HL-60/S4 (cell line): ENCODE measurements around the gene CTNNB1.
"Not testable (repeated sequence)": the region's sequence is repeated elsewhere in the genome, so short reads cannot be mapped to it uniquely, and the experiment has no call there.

ENCODE experiments used
- in situ Hi-C: fragments of 300-500 bp; cut with MboI; formaldehyde crosslinking; loops from 2 replicates; pipeline ENCODE4 v1.14.3; 2022; ENCODE audit warnings: low sequenced_read_pairs

The CTNNB1 gene

DNA sequence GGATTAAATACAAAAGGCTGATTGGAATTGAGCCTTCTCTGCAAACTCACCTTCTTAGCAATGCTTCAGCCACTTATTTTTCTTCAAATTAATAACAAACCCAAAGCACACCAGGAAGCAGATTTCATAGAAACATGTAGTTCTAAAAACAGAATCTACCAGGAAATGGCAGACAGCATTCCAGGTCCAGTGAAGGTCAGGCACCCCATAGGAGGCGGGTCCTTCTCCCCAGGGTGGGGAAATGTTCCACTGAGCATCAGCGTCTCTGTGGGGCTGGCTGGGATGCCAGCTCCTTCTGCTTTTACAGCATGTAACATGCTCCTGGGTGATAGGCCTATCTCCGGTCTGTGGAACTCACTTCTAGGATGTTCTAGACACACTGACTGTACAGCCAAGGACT lies 49.2 kb downstream of the CTNNB1 start:
- in situ Hi-C loops = no loop called here

- in situ Hi-C loops = no loop called here
These were observed 50.0 kb downstream of the CTNNB1 start for GRCh38 chr3:41249318-41249717.

- in situ Hi-C loops = no loop called here
These were observed 51.5 kb downstream of the CTNNB1 start for GRCh38 chr3:41250825-41251224.

- in situ Hi-C loops = no loop called here
These were observed 52.3 kb downstream of the CTNNB1 start for GRCh38 chr3:41251593-41251992.

- in situ Hi-C loops = no loop called here
These were observed 59.0 kb downstream of the CTNNB1 start for GRCh38 chr3:41258239-41258800.

- in situ Hi-C loops = no loop called here
These were observed 60.3 kb downstream of the CTNNB1 start for GRCh38 chr3:41259449-41260062.

- in situ Hi-C loops = no loop called here
These were observed 60.8 kb downstream of the CTNNB1 start for GRCh38 chr3:41260063-41260450.

DNA sequence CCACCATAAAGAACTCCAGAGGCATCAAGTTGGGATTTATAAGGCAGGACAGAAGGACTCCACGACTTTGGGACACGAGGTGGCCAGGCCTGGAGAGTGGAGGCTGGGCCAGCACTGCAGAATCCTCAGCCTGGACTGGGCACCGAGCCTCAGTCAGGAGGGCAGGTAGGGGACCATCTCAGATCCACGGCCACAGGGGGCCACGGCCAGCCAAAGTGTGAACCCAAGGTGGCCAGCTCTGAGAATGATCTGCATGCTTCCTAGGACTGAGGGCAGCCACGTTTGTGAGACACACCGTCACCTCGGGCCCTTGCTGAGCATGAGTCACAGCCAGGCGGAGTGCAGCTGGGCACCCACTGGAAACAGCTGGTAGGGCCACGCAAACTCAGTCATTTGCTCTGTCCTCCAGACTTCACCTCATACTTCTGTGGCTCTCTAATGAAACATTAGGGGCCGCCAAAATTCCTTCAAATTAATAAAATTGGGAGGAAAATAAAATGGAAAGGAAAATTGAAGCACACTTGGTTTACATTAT lies 65.8 kb downstream of the CTNNB1 start:
- in situ Hi-C loops = no loop called here

- in situ Hi-C loops = no loop called here
These were observed 66.5 kb downstream of the CTNNB1 start for GRCh38 chr3:41265823-41266273.

DNA sequence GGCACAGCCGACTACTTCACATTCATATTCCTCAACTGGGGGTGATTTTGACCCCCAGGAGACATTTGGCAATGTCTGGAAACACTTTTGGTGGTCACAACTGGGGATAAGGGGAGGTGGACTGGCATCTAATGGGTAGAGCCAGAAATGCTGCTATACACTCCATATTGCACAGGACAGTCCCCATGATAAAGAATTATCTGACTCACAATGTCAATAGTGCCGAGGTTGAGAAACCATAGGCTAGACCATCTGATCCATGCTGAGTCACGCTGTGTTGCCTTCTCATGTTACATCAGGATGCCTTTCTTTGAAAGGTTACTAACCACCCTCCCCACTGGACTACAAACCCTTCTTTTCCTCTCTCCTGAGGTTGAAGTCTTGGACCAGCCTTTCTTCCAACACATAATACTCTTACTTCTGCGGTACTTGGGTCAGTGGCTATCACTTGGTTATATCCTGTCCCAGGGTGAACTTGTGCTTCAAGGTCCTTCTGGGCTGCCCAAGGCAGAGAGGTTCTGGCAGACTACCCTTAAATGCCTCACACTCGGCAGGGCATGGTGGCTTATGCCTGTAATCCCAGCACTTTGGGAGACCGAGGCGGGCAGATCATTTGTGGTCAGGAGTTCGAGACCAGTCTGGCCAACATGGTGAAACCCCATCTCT lies 68.8 kb downstream of the CTNNB1 start:
- in situ Hi-C loops = no loop called here

GRCh38 chr3:41272667-41273066 lies 73.4 kb downstream of the CTNNB1 start:
- in situ Hi-C loops = no loop called here

GRCh38 chr3:41274944-41275668 lies 75.8 kb downstream of the CTNNB1 start:
- in situ Hi-C loops = no loop called here

- in situ Hi-C loops = no loop called here
These were observed 76.9 kb downstream of the CTNNB1 start for GRCh38 chr3:41276191-41276590.

GRCh38 chr3:41277790-41278465 lies 78.6 kb downstream of the CTNNB1 start:
- in situ Hi-C loops = no loop called here

GRCh38 chr3:41284934-41285333 lies 85.6 kb downstream of the CTNNB1 start:
- in situ Hi-C loops = not testable (repeated sequence)

DNA sequence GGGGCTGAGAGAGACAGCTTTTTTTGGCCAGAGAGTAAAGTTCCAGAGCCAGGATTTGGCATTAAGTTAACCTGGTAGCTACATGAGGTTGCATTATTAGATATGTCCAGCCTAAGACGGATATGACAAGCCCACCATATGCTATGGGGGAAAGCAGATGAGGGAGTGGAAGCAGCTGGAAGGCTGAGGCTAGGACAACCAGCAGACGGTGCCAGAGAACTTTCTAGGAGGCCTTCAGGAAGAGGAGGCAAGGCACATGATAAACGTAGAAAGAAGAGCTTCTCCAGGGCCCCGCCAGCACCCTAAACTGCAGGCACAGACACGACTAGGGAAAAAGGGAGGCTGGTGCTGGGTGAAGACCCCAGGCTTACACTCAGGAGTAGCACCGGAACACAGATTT lies 87.0 kb downstream of the CTNNB1 start:
- in situ Hi-C loops = no loop called here

- in situ Hi-C loops = no loop called here
These were observed 89.5 kb downstream of the CTNNB1 start for GRCh38 chr3:41288785-41289184.
